Suprapubic skin (tissue), 4 donors: ENCODE measurements around the gene HLCS. TPM values are rescaled to one million over a fixed set of nuclear protein-coding genes. Genes with fewer than 3 reads are reported as not detected.
A peak's percentile ranks its signal among the peaks of the same experiment; 100 is the strongest.

Experiments
- DNase-seq, 2 donors: peaks; one replicate each; pipeline ENCODE4 v3.0.0-alpha.2; 2019; ENCODE audit warnings: low spot score in 2 of 2
- H3K27ac ChIP-seq: fragments of 200-600 bp; sonication (generic); one replicate; pipeline ENCODE4 v1.5.1; 2019
- H3K27me3 ChIP-seq: fragments of 200-600 bp; sonication (generic); one replicate; pipeline ENCODE4 v1.5.1; 2019
- H3K36me3 ChIP-seq: fragments of 200-600 bp; sonication (generic); one replicate; pipeline ENCODE4 v1.5.1; 2019
- H3K4me1 ChIP-seq: fragments of 200-600 bp; sonication (generic); one replicate; pipeline ENCODE4 v1.5.1; 2019
- H3K4me3 ChIP-seq: fragments of 200-600 bp; sonication (generic); one replicate; pipeline ENCODE4 v1.5.1; 2019; ENCODE audit warnings: mild to moderate bottlenecking
- H3K9me3 ChIP-seq: fragments of 200-600 bp; sonication (generic); one replicate; pipeline ENCODE4 v1.5.1; 2019
- EP300 ChIP-seq: sonication (generic); formaldehyde crosslinking; IDR thresholded peaks from one replicate; pipeline ENCODE4 v1.6.1; 2017; ENCODE audit warnings: antibody characterized with exemption
- POLR2A ChIP-seq, 2 donors: fragments of 450-650 bp; IDR thresholded peaks; one replicate each; pipeline ENCODE4 v1.6.1; 2017; ENCODE audit warnings: antibody characterized with exemption in 2 of 2, mild to moderate bottlenecking in 2 of 2, moderate library complexity in 2 of 2
- POLR2AphosphoS5 ChIP-seq, 3 donors: sonication (generic); formaldehyde crosslinking; IDR thresholded peaks; one replicate each; pipeline ENCODE4 v1.6.1; 2017; ENCODE audit warnings: antibody characterized with exemption in 3 of 3
- WGBS: methylation state at CpG from one replicate; pipeline ENCODE4 v1.1.5; 2018; 5-methylcytosine and 5-hydroxymethylcytosine counted together
- total RNA-seq, 4 donors: library from RNA; depleted of rRNA; stranded (reverse); fragments of >200 nt; gene quantifications; one replicate each; pipeline ENCODE4 v1.1.0, GENCODE V29; 2016
- TF ChIP-seq, protein P1 (sequence below), 2 donors: fragments of 200-600 bp in 1 of 2; fragments of 450-650 bp in 1 of 2; sonication (generic) in 1 of 2; IDR thresholded peaks; one replicate each; pipeline ENCODE4 v1.5.1; 2016 to 2019; ENCODE audit warnings: antibody characterized with exemption in 2 of 2, mild to moderate bottlenecking in 1 of 2, moderate library complexity in 1 of 2

HLCS gene
- total RNA-seq, 4 donors from 2014 or later = 8.4 to 16.1 (median 11.5) TPM

DNA sequence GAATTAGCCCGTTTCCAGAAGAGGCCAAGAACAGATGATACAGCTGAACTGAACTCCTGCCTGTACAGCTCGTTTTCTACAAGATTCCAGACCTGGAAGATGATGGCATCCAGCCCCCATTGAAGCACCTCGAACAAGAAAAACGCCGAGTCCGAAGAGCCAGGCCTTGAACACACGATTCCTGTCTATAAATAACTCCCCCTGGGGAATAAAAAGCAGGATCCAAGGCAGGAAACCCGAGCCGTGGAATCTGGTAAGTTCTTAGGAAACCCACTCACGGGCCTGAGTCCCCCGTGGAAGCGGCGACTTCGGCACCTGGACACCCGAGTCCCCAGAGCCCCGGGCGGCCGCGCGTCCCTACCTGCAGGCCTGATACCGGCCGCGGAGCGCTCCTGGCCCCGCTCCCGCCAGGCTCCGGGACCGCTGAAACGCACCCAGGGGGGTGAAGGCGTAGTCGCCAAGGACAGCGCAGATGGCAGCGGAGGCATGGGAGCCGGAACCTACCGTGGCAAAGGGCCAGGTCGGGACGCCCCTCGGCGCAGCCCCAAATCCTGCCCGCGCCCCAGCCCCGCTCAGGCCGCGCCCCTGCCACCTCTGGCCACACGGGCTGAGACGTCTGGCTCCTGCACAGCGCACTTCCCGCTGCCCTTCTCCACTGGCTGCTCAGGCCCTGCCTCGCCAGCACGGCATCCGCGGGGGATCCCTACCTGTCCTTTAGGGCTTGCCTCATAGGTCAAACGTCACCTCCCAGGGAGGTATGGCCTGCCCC is 14.0 kb upstream of the HLCS start:
- Histone ChIP-seq H3K36me3 (no peaks in the 10 kb centered on the region), H3K27me3 (no peaks in the 10 kb centered on the region), H3K9me3 (no peaks in the 10 kb centered on the region), H3K4me1 (peaks cover 34% of the 10 kb centered on the region), H3K27ac (peak overlapping the region; percentile 41), H3K4me3 (peak overlapping the region; percentile 63)
- 10% methylated on average over 17 of the region's 53 CpGs for whole genome bisulfite sequencing
- TF ChIP-seq POLR2A (IDR thresholded peaks at IDR 0.05) (no peak), EP300 (no peak), POLR2AphosphoS5 (IDR thresholded peaks at IDR 0.05) (no peak)
- TF ChIP-seq, protein P1, sequence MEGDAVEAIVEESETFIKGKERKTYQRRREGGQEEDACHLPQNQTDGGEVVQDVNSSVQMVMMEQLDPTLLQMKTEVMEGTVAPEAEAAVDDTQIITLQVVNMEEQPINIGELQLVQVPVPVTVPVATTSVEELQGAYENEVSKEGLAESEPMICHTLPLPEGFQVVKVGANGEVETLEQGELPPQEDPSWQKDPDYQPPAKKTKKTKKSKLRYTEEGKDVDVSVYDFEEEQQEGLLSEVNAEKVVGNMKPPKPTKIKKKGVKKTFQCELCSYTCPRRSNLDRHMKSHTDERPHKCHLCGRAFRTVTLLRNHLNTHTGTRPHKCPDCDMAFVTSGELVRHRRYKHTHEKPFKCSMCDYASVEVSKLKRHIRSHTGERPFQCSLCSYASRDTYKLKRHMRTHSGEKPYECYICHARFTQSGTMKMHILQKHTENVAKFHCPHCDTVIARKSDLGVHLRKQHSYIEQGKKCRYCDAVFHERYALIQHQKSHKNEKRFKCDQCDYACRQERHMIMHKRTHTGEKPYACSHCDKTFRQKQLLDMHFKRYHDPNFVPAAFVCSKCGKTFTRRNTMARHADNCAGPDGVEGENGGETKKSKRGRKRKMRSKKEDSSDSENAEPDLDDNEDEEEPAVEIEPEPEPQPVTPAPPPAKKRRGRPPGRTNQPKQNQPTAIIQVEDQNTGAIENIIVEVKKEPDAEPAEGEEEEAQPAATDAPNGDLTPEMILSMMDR (IDR thresholded peaks at IDR 0.05) = no peak
- DNase-seq = peak in 1 of 2 donors; percentile 64

DNA sequence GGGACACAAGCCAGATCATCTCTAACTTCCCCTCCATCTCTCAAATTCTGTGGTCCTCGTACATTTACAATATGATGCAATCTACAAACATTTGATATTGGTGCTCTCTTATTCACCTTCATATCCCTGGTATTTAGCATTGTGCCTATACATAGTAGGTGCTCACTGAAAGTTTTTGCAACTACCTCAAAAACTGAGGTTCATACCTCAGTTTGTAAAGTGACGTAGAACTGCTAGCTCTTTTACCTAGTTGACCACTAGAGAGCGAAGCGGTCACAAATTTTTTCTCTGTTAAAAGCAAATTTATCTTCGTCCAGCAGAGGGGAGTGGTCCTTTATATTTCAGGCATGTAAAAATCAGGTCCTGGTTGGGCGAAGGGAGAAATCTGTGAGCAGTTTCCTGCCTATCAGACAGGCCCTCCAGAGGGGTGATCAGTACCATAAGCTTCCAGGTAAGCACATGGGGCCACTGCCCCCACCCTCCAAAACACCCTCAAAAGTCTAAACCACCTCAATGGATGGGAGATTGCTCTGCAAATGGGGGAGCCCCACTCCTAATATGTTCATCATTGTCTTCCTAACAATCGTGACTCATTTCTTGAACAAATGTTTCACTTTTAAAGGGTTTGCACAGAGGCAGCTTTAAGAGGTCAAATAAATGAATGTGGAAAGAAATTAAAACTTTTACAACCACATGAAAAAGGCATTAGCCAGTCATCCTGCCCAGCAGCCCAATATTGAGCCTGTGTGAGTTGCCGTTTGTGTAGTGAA is 10.6 kb upstream of the HLCS start:
- Histone ChIP-seq H3K27ac (peak overlapping the region; percentile 35), H3K4me1 (peaks cover 34% of the 10 kb centered on the region), H3K9me3 (no peaks in the 10 kb centered on the region), H3K36me3 (no peaks in the 10 kb centered on the region), H3K27me3 (no peaks in the 10 kb centered on the region), H3K4me3 (no peak overlapping the region)
- 31% methylated on average over 8 of the region's 8 CpGs for WGBS
- DNase-seq = no peak
- TF ChIP-seq, protein P1 (IDR thresholded peaks at IDR 0.05) = peak; percentile 35 to 49
- no peak for TF ChIP-seq POLR2A (IDR thresholded peaks at IDR 0.05)

DNA sequence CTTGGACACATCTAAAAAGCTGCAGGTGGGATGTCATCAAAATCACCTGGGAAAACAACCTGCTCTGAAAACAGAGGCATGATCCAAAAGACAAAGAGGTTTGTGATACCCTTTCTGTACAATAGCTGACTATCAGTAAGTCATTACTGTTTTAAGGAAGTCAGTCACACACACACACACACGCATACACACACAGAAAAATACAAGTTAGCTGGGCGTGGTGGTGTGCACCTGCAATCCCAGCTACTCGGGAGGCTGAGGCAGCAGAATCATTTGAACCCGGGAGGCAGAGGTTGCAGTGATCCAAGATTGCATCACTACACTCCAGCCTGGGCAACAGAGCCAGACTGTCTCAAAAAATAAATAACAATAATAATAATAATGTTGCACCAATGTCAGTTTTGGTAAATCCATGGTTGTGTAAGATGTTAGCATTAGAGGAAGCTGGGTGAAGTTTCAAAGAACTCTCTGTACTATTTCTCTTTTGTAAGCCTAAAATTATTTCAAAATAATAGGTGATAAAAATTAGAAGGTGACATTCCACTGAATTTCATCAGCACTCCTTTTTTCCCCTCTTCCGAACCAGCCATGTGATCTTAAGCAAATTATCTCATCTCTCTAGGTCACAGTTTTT is 9.9 kb upstream of the HLCS start:
- 73% methylated on average over 5 of the region's 5 CpGs for WGBS
- no peaks in the 10 kb centered on the region for H3K36me3 ChIP-seq
- H3K27ac ChIP-seq = no peak overlapping the region

DNA sequence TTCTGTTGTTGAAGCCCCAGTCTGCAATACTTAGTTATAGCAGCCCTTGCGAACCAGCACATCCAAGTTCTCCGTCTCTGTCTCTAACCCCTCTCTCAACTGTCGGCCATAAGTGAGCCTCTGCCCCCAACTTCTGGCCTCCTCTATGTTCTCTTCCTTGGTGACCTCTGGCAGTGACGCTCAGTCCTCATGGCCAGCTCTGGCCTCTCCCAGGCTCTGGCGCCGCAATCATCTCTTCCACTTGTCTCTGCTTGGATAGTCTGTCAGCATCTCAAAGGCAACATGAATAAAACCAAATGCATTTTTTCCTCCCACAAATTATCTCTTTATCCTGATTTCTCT is 8.4 kb upstream of the HLCS start:
- Histone ChIP-seq H3K4me3 (no peak overlapping the region), H3K9me3 (no peaks in the 10 kb centered on the region), H3K27me3 (no peaks in the 10 kb centered on the region), H3K36me3 (no peaks in the 10 kb centered on the region), H3K4me1 (peaks cover 21% of the 10 kb centered on the region), H3K27ac (no peak overlapping the region)
- 98% methylated on average over 6 of the region's 6 CpGs for WGBS
- TF ChIP-seq, protein P1 (IDR thresholded peaks at IDR 0.05) = no peak
- TF ChIP-seq POLR2AphosphoS5 (IDR thresholded peaks at IDR 0.05) (no peak), POLR2A (IDR thresholded peaks at IDR 0.05) (no peak), EP300 (no peak)
- DNase-seq = no peak

More for the DNA sequence above, 9.9 kb upstream of the HLCS start:
- H3K4me1 ChIP-seq = peaks cover 34% of the 10 kb centered on the region
- DNase-seq = no peak
- H3K27me3 ChIP-seq = no peaks in the 10 kb centered on the region
- TF ChIP-seq POLR2A (IDR thresholded peaks at IDR 0.05) (no peak), POLR2AphosphoS5 (IDR thresholded peaks at IDR 0.05) (no peak), EP300 (no peak)
- TF ChIP-seq, protein P1 (IDR thresholded peaks at IDR 0.05) = no peak
- H3K4me3 ChIP-seq = no peak overlapping the region
- no peaks in the 10 kb centered on the region for H3K9me3 ChIP-seq
